Spleen (tissue), 11 donors: ENCODE measurements around the gene STXBP6. TPM values are rescaled to one million over a fixed set of nuclear protein-coding genes. Genes with fewer than 3 reads are reported as not detected.

ENCODE experiments used
- DNase-seq: peaks from one replicate; pipeline ENCODE4 v3.0.0-alpha.2; 2020
- H3K27ac ChIP-seq, 8 donors: fragments of 200-600 bp; sonication (generic) in 7 of 8; 1 replicate in 4 of 8; 2 replicates in 4 of 8; pipeline versions ENCODE4 v1.5.0 to v1.8.0; 2016 to 2021; ENCODE audit warnings: inconsistent platforms in 4 of 8, mild to moderate bottlenecking in 4 of 8, moderate library complexity in 1 of 8
- H3K27me3 ChIP-seq, 7 donors: fragments of 200-600 bp; sonication (generic) in 6 of 7; replicated peaks in 1 of 7; 1 replicate in 4 of 7; 2 replicates in 3 of 7; pipeline versions ENCODE4 v1.5.0 to v1.8.0; 2016 to 2021; ENCODE audit warnings: inconsistent platforms in 3 of 7, mild to moderate bottlenecking in 1 of 7
- H3K36me3 ChIP-seq, 6 donors: fragments of 200-600 bp; sonication (generic) in 5 of 6; 1 replicate in 4 of 6; 2 replicates in 2 of 6; pipeline versions ENCODE4 v1.5.0 to v1.8.0; 2016 to 2021; ENCODE audit warnings: inconsistent platforms in 2 of 6
- H3K4me1 ChIP-seq, 6 donors: fragments of 200-600 bp; sonication (generic) in 5 of 6; 1 replicate in 3 of 6; 2 replicates in 3 of 6; pipeline versions ENCODE4 v1.5.0 to v1.8.0; 2016 to 2021; ENCODE audit warnings: inconsistent platforms in 3 of 6
- H3K4me3 ChIP-seq, 8 donors: fragments of 200-600 bp; sonication (generic) in 7 of 8; 1 replicate in 4 of 8; 2 replicates in 4 of 8; pipeline versions ENCODE4 v1.5.0 to v1.8.0; 2016 to 2021; ENCODE audit warnings: inconsistent platforms in 4 of 8, mild to moderate bottlenecking in 4 of 8, moderate library complexity in 2 of 8
- H3K9me3 ChIP-seq, 8 donors: fragments of 200-600 bp; sonication (generic) in 7 of 8; 1 replicate in 4 of 8; 2 replicates in 4 of 8; pipeline versions ENCODE4 v1.5.0 to v1.8.0; 2016 to 2021; ENCODE audit warnings: inconsistent platforms in 4 of 8
- POLR2A ChIP-seq, 3 donors: fragments of 450-650 bp; IDR thresholded peaks; one replicate each; pipeline ENCODE4 v1.5.1; 2017; ENCODE audit warnings: antibody characterized with exemption in 3 of 3, mild to moderate bottlenecking in 1 of 3
- POLR2AphosphoS5 ChIP-seq, 3 donors: sonication (generic); formaldehyde crosslinking; IDR thresholded peaks; one replicate each; pipeline ENCODE4 v1.5.1; 2017; ENCODE audit warnings: antibody characterized with exemption in 3 of 3
- WGBS, 5 donors: extraction: QIAGEN DNeasy Blood & Tissue Kit in 3 of 5; methylation state at CpG; one replicate each; pipeline versions ENCODE4 v1.1.5 to v1.1.7; 2013 to 2018; 5-methylcytosine and 5-hydroxymethylcytosine counted together
- intact Hi-C: fragments of 100-400 bp; cut with DNase I; formaldehyde crosslinking; loops from one replicate; pipeline ENCODE4 v1.15.0; 2023; ENCODE audit warnings: low total_unique reads
- polyA plus RNA-seq, 3 donors: library from polyadenylated mRNA; stranded (reverse); fragments of 200-250 nt; gene quantifications; one replicate each; pipeline ENCODE4 v1.2.1, GENCODE V29; 2013
- total RNA-seq, 7 donors: library from RNA; depleted of rRNA in 3 of 7; stranded (reverse); fragments of >200 nt in 3 of 7; fragmentation: NEBNext Ultra II Directional in 4 of 7; extraction: Animal tissue kit (Norgen Biotek cat#: 25700) in 4 of 7; gene quantifications; one replicate each; pipeline versions ENCODE4 v1.1.0 to v1.2.1, GENCODE V29; 2016 to 2021
- TF ChIP-seq, protein P1 (sequence below), 11 experiments: fragments of 200-600 bp in 7 of 11; fragments of 450-650 bp in 4 of 11; sonication (generic) in 4 of 11; IDR thresholded peaks in 8 of 11; conservative IDR thresholded peaks in 3 of 11; 1 replicate in 7 of 11; 2 replicates in 4 of 11; pipeline versions ENCODE4 v1.4.0 to v1.8.0; 2016 to 2021; ENCODE audit warnings: antibody characterized with exemption in 11 of 11, inconsistent platforms in 4 of 11, mild to moderate bottlenecking in 1 of 11
- donor health status: healthy with polysubstance abuse.
- donor health status: DM: no; HTN: no; CAD: no; lungs with moderate emphysema.
- donor health status: DM: no; HTN: no; CAD: no.
- donor health status: Bipolar disorder and iron deficiency.
- donor health status: healthy.
- donor health status: DM: no; HTN: no; CAD: no.
- donor health status: DM: yes; HTN: yes; CAD: no.

STXBP6 gene
- total and polyA plus RNA-seq, 10 donors, result 0.76 to 1.4 (median 0.87) TPM

GRCh38 chr14:24924544-24924943 lies 125.4 kb downstream of the STXBP6 start:
- Histone ChIP-seq H3K27ac (no peak overlapping the region), H3K27me3 (no peaks in the 10 kb centered on the region), H3K4me1 (no peaks in the 10 kb centered on the region), H3K4me3 (no peak overlapping the region), H3K36me3 (no peaks in the 10 kb centered on the region), H3K9me3 (no peaks in the 10 kb centered on the region)
- 61 to 76% (median 71%) methylated on average over 3 of the region's 3 CpGs for WGBS, 5 donors
- DNase-seq, result no peak
- intact Hi-C loops, result no loop called here
- no peak for TF ChIP-seq POLR2A (IDR thresholded peaks at IDR 0.05)
- TF ChIP-seq, protein P1, sequence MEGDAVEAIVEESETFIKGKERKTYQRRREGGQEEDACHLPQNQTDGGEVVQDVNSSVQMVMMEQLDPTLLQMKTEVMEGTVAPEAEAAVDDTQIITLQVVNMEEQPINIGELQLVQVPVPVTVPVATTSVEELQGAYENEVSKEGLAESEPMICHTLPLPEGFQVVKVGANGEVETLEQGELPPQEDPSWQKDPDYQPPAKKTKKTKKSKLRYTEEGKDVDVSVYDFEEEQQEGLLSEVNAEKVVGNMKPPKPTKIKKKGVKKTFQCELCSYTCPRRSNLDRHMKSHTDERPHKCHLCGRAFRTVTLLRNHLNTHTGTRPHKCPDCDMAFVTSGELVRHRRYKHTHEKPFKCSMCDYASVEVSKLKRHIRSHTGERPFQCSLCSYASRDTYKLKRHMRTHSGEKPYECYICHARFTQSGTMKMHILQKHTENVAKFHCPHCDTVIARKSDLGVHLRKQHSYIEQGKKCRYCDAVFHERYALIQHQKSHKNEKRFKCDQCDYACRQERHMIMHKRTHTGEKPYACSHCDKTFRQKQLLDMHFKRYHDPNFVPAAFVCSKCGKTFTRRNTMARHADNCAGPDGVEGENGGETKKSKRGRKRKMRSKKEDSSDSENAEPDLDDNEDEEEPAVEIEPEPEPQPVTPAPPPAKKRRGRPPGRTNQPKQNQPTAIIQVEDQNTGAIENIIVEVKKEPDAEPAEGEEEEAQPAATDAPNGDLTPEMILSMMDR (IDR thresholded peaks at IDR 0.05 in 8 of 11, conservative IDR thresholded peaks at IDR 0.05 in 3 of 11), result no peak
- TF ChIP-seq POLR2AphosphoS5 (IDR thresholded peaks at IDR 0.05), result no peak

- no peak for DNase-seq
- no peaks in the 10 kb centered on the region for H3K4me1 ChIP-seq
- TF ChIP-seq POLR2A (IDR thresholded peaks at IDR 0.05) (no peak), POLR2AphosphoS5 (IDR thresholded peaks at IDR 0.05) (no peak)
- TF ChIP-seq, protein P1 (IDR thresholded peaks at IDR 0.05 in 8 of 11, conservative IDR thresholded peaks at IDR 0.05 in 3 of 11), result no peak
- H3K36me3 ChIP-seq, result no peaks in the 10 kb centered on the region
- intact Hi-C loops, result no loop called here
- H3K27me3 ChIP-seq, result peaks cover 0 to 6% (median 0%) of the 10 kb centered on the region in 7 donors
- no peak overlapping the region for H3K4me3 ChIP-seq
- H3K9me3 ChIP-seq, result no peaks in the 10 kb centered on the region
- WGBS, 5 donors, result 32 to 88% (median 83%) methylated on average over 1 of the region's 1 CpG
- no peak overlapping the region for H3K27ac ChIP-seq
These were observed 128.0 kb downstream of the STXBP6 start for GRCh38 chr14:24921903-24922302.

GRCh38 chr14:24920265-24921075 lies 129.5 kb downstream of the STXBP6 start:
- 67 to 79% (median 76%) methylated on average over 4 of the region's 4 CpGs for WGBS, 5 donors
- Histone ChIP-seq H3K4me1 (no peaks in the 10 kb centered on the region), H3K27me3 (peaks cover 0 to 6% (median 0%) of the 10 kb centered on the region in 7 donors), H3K9me3 (no peaks in the 10 kb centered on the region), H3K36me3 (no peaks in the 10 kb centered on the region), H3K4me3 (no peak overlapping the region), H3K27ac (no peak overlapping the region)
- TF ChIP-seq POLR2AphosphoS5 (IDR thresholded peaks at IDR 0.05), result no peak
- no peak for TF ChIP-seq POLR2A (IDR thresholded peaks at IDR 0.05)
- TF ChIP-seq, protein P1 (IDR thresholded peaks at IDR 0.05 in 8 of 11, conservative IDR thresholded peaks at IDR 0.05 in 3 of 11), result no peak
- DNase-seq, result no peak
- intact Hi-C loops, result no loop called here

DNA sequence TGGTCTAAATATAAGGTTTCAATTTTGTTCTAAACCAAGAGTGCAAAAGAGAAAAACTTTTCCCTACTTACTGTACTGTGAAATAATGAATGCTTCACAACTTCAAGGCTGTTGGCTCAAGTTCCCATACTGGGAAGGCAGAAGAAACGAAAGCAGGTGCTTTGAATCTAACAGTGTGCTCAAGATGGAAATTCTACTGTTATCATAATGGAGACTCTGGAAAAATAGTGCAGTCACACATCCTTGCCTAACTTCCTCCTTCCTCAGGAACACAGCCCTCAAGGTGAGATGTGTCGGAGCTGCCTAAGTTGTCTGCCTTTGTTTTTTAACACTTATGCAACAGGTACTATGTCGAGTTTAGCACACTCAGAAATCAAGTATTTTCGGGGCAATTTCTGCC lies 131.1 kb downstream of the STXBP6 start:
- no peak for DNase-seq

More for the DNA sequence above, 131.1 kb downstream of the STXBP6 start:
- Histone ChIP-seq H3K4me3 (no peak overlapping the region), H3K9me3 (no peaks in the 10 kb centered on the region), H3K4me1 (no peaks in the 10 kb centered on the region), H3K27ac (no peak overlapping the region), H3K27me3 (peaks cover 0 to 6% (median 0%) of the 10 kb centered on the region in 7 donors), H3K36me3 (no peaks in the 10 kb centered on the region)
- 41 to 62% (median 52%) methylated on average over 4 of the region's 4 CpGs for WGBS, 5 donors
- TF ChIP-seq POLR2A (IDR thresholded peaks at IDR 0.05), result no peak
- TF ChIP-seq, protein P1 (IDR thresholded peaks at IDR 0.05 in 8 of 11, conservative IDR thresholded peaks at IDR 0.05 in 3 of 11), result no peak
- TF ChIP-seq POLR2AphosphoS5 (IDR thresholded peaks at IDR 0.05), result no peak
- intact Hi-C loops, result no loop called here
